PFSK-1 (cell line): ENCODE measurements around the gene UGCG. TPM values are rescaled to one million over a fixed set of nuclear protein-coding genes. Genes with fewer than 3 reads are reported as not detected.

Experiments used
- FOXP2 ChIP-seq: optimal IDR thresholded peaks from 2 replicates; pipeline ENCODE3; 2011; ENCODE audit warnings: borderline replicate concordance, control low read depth, inconsistent platforms; ENCODE audit not compliant: insufficient read depth; ENCODE audit errors: extremely low read length, extremely low read depth
- POLR2AphosphoS5 ChIP-seq: IDR thresholded peaks from 2 replicates; pipeline ENCODE4 v1.6.1; 2012; ENCODE audit warnings: low read depth, mild to moderate bottlenecking, control low read depth, low read length, moderate library complexity
- SIN3A ChIP-seq: IDR thresholded peaks from 2 replicates; pipeline ENCODE4 v1.6.1; 2012; ENCODE audit warnings: mild to moderate bottlenecking, low read length, moderate library complexity, borderline replicate concordance; ENCODE audit not compliant: insufficient read depth
- TAF1 ChIP-seq: IDR thresholded peaks from 2 replicates; pipeline ENCODE4 v1.6.1; 2012; ENCODE audit warnings: low read length, control low read depth, borderline replicate concordance; ENCODE audit not compliant: insufficient read depth
- polyA plus RNA-seq: library from polyadenylated mRNA; unstranded; fragments of >200 nt; gene quantifications from one replicate; pipeline ENCODE4 v1.2.1, GENCODE V29; 2012; ENCODE audit warnings: low read depth, missing spikeins; ENCODE audit not compliant: insufficient read length
- TF ChIP-seq, protein P1 (sequence below), 2 experiments: IDR thresholded peaks; 2 replicates each; pipeline versions ENCODE4 v1.6.1 to v1.8.0; 2011 to 2012; ENCODE audit warnings: low read depth in 2 of 2, low read length in 2 of 2, control low read depth in 1 of 2, inconsistent platforms in 1 of 2, mild to moderate bottlenecking in 1 of 2, moderate library complexity in 1 of 2; ENCODE audit not compliant: insufficient read depth in 1 of 2

UGCG gene
- polyA plus RNA-seq: 3.9 TPM

DNA sequence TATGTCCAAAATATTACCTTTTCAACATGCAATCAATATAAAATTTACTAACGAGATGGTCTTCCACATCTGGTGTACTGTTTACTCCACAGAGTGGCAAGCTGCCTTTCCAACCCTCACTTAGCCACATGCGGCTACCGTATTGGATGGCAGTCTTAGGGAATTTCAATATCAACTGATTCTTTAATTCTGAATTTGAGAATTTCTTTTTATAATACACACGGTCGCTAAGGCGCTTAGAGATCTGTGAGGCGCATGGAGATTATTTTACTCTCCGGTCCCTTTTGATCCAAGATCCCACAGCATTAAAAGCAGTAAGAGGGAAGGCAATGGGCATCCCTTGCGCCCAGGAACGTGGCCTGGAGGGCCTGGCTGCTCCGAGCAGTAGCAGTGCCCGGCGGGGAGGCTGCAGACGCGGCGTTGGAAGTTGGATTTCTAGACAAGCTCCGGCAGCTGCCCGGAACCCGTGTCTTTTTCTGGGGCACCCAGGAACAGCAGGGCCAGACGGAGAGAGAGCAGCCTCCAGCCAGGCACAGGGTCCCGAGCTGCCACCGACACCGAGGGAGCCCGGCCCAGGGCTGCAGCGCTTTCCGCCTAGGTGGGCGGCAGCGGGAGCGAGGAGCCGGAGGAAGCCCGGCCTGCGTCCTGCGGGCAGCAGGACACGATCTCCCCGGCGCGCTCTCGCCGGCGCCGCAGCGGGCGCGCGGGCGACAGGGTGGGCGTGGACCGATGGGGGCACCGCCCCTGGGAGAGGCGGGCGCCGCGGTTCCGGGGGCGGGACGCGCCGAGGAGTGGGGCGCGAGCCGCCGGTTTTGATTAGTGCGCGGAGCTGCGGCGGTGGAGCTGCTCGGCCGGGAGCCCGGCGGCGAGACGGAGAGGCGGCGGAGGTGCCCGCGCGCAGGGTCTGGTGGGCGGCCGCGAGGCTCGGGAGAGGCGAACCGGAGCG lies at the start of gene UGCG:
Gene UGCG, plus strand, starts transcription at position 819 of the 946 bp plus-strand sequence. CDS start 402 bp downstream, outside the sequence.
- no peak for TF ChIP-seq SIN3A
- peak; percentile 93 for TF ChIP-seq FOXP2
- TF ChIP-seq, protein P1, sequence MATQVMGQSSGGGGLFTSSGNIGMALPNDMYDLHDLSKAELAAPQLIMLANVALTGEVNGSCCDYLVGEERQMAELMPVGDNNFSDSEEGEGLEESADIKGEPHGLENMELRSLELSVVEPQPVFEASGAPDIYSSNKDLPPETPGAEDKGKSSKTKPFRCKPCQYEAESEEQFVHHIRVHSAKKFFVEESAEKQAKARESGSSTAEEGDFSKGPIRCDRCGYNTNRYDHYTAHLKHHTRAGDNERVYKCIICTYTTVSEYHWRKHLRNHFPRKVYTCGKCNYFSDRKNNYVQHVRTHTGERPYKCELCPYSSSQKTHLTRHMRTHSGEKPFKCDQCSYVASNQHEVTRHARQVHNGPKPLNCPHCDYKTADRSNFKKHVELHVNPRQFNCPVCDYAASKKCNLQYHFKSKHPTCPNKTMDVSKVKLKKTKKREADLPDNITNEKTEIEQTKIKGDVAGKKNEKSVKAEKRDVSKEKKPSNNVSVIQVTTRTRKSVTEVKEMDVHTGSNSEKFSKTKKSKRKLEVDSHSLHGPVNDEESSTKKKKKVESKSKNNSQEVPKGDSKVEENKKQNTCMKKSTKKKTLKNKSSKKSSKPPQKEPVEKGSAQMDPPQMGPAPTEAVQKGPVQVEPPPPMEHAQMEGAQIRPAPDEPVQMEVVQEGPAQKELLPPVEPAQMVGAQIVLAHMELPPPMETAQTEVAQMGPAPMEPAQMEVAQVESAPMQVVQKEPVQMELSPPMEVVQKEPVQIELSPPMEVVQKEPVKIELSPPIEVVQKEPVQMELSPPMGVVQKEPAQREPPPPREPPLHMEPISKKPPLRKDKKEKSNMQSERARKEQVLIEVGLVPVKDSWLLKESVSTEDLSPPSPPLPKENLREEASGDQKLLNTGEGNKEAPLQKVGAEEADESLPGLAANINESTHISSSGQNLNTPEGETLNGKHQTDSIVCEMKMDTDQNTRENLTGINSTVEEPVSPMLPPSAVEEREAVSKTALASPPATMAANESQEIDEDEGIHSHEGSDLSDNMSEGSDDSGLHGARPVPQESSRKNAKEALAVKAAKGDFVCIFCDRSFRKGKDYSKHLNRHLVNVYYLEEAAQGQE (IDR thresholded peaks at IDR 0.05; ENCODE audit: insufficient read depth in 1 of 2, low read depth in 2 of 2, low read length in 2 of 2): no peak
- peak; percentile 69; the same call in 1 of the 2 replicates for TF ChIP-seq TAF1
- peak; percentile 89 for TF ChIP-seq POLR2AphosphoS5

DNA sequence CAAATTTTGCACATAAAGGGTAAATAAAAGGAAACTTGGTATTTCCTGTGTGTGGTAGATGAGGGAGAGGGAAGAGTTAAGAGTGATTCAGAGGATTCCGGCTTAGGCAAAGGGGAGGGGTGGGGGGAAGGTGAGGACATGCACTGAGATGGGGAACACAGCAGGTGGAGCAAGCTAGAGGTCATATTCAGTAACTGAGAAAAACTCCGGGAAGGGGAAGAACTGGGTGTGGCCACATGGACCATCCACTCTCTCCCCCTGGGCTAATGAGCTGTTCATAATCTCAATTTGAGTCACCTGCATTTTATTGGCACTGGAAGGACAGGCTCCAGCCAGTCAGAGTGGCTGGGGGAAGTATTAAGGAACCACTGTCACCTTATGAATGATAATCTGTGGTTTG lies 45.1 kb upstream of the UGCG start:
- TF ChIP-seq TAF1 (no peak), FOXP2 (no peak), SIN3A (no peak), POLR2AphosphoS5 (no peak)
- TF ChIP-seq, protein P1 (IDR thresholded peaks at IDR 0.05; ENCODE audit: insufficient read depth in 1 of 2, low read depth in 2 of 2, low read length in 2 of 2): no peak

DNA sequence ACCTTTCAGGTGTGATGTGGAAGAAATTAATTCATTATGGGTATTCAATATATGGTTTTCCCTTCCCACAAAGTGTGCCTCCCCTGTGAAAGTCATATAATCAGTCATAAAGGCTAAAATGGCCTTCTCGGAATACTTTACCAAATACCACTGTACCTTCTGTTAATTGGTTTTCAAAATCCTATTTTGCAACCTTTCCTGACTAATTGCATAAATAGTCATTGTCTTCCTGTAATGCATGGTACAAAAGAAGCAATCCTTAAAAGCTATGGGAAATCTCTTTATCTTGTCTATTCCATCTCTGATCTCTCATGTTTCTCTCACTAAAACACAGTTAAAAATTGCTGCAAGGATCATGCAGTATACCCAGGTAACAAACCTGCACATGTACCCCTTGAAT lies 44.3 kb upstream of the UGCG start:
- no peak for TF ChIP-seq TAF1
- TF ChIP-seq FOXP2: no peak
- no peak for TF ChIP-seq POLR2AphosphoS5
- no peak for TF ChIP-seq SIN3A
- TF ChIP-seq, protein P1 (IDR thresholded peaks at IDR 0.05; ENCODE audit: insufficient read depth in 1 of 2, low read depth in 2 of 2, low read length in 2 of 2): no peak

DNA sequence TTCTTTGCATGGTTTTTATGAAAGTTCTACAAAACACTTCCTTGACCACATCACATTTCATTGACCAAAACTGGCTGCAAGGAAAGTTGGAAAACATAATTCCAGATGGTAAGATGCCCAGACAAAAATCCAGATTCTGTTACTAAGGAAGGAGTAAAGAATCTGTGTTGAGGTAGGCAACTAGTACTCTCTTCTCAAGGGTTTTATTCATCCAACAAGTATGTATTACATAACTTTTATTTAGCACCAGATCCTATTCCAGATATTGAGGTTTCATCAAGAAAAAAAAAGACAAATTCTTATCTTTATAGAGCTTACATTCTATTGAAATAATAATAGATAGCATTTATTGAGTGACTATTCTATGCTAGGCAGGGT lies 43.2 kb upstream of the UGCG start:
- TF ChIP-seq, protein P1 (IDR thresholded peaks at IDR 0.05; ENCODE audit: insufficient read depth in 1 of 2, low read depth in 2 of 2, low read length in 2 of 2): no peak
- no peak for TF ChIP-seq TAF1
- no peak for TF ChIP-seq POLR2AphosphoS5
- TF ChIP-seq SIN3A: no peak
- TF ChIP-seq FOXP2: no peak
